MCF 10A (cell line): ENCODE measurements around the gene TMEM198. TPM values are rescaled to one million over a fixed set of nuclear protein-coding genes. Genes with fewer than 3 reads are reported as not detected.

ENCODE experiments used
- BruUV-seq: library from RNA; stranded (reverse); fragments of 400-500 nt; replicated peaks from 2 replicates; lab custom pipeline; 2021; lab: Mats Ljungman, UMichigan
- CTCF ChIA-PET: fragments of 300-600 bp; sonication (Branson Sonifier 250); formaldehyde crosslinking; extraction: SDS; loops from one replicate; lab custom pipeline; 2021; ENCODE audit warnings: antibody characterized with exemption, inconsistent platforms; lab: Yijun Ruan, JAX
- POLR2A ChIA-PET: fragments of 300-600, 350-650 bp; sonication (Branson Sonifier 250); formaldehyde crosslinking; extraction: SDS; loops from one replicate; lab custom pipeline; 2020; ENCODE audit warnings: antibody characterized with exemption, inconsistent platforms; lab: Yijun Ruan, JAX
- DNase-seq: peaks from one replicate; pipeline ENCODE4 v3.0.0-alpha.2; 2018; ENCODE audit not compliant: unreplicated experiment
- H3K27ac Mint-ChIP-seq: one replicate; pipeline ENCODE4 v1.8.0; 2022; ENCODE audit warnings: mild to moderate bottlenecking, low read depth, mixed read lengths; ENCODE audit not compliant: unreplicated experiment
- H3K27me3 Mint-ChIP-seq: one replicate; pipeline ENCODE4 v1.8.0; 2022; ENCODE audit warnings: mixed read lengths; ENCODE audit not compliant: insufficient read depth, unreplicated experiment
- H3K36me3 Mint-ChIP-seq: one replicate; pipeline ENCODE4 v1.8.0; 2022; ENCODE audit warnings: mild to moderate bottlenecking, moderate library complexity, mixed read lengths; ENCODE audit not compliant: insufficient read depth, unreplicated experiment
- H3K4me1 Mint-ChIP-seq: one replicate; pipeline ENCODE4 v1.8.0; 2022; ENCODE audit warnings: mixed read lengths; ENCODE audit not compliant: insufficient read depth, unreplicated experiment
- H3K4me3 Mint-ChIP-seq: one replicate; pipeline ENCODE4 v1.8.0; 2022; ENCODE audit warnings: mild to moderate bottlenecking, moderate library complexity, mixed read lengths; ENCODE audit not compliant: unreplicated experiment
- H3K9me3 Mint-ChIP-seq: one replicate; pipeline ENCODE4 v1.8.0; 2022; ENCODE audit warnings: mixed read lengths; ENCODE audit not compliant: unreplicated experiment
- intact Hi-C: fragments of 100-400 bp; cut with micrococcal nuclease; formaldehyde crosslinking; loops from 2 replicates; pipeline ENCODE4 v1.14.1; 2022
- total RNA-seq: library from RNA; stranded (reverse); gene quantifications from 2 replicates; pipeline ENCODE4 v1.2.3, GENCODE V29; 2022
- TF ChIP-seq, protein P1 (sequence below): fragments of 200-600 bp; IDR thresholded peaks from one replicate; pipeline ENCODE4 v1.8.0; 2022; ENCODE audit warnings: antibody characterized with exemption, mild to moderate bottlenecking; ENCODE audit not compliant: unreplicated experiment

Gene TMEM198
- total RNA-seq, 1 experiment from 2014 or later, result 6.3 TPM

DNA sequence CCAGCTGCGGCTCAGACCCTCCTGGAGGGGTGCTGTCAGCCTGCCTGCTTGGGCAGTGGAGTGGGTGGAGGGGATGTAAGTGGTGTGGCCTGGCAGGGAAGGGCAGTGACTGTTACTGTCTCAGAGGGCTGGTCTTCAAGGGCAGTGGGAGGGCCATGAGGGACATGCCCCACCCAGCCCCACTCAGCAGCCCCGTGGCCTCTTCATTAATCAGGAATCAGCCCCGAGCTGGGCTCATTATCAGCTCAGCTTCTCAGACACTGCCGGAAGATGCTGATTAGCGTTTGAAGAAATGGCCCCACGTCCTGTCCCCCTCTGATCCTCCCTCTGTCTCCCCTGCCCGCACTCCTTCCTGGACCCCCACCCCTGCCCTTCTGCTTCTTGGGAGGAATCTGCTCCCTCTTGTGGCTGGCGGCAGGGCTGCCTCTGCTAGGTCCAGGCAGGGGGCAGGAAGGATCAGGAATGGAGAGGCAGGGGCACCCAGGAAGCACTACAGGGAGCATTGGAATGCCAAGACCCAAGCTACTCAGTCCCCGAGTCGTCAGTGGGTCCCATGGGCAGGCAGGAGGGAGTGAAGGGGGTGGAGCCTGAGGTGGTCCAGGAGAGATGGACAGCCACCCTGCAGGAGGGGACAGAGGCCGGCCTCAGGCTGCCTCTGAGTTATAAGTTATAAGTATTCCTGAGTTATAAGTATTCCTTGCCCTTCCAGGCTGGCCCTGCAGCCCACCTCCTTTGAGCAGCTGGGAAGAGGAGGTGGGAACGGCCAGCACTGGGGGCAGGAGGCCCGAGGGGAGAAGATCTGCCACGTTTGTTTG is 22.6 kb upstream of the TMEM198 start:
- peak; percentile 29 for DNase-seq
- Mint-ChIP-seq H3K36me3 (no peaks in the 10 kb centered on the region), H3K9me3 (no peaks in the 10 kb centered on the region), H3K4me3 (no peak overlapping the region), H3K27me3 (peaks cover 58% of the 10 kb centered on the region), H3K4me1 (peaks cover 18% of the 10 kb centered on the region), H3K27ac (no peak overlapping the region)
- POLR2A ChIA-PET, result interaction anchor here (0.6 kb wide), 1 partner anchor 273 kb away, joined by 3 read pairs; no protein-coding TSS in a partner anchor
- CTCF ChIA-PET, result interaction anchor here (0.6 to 2.1 kb wide), 17 partner anchors 9 to 238 kb away, joined by 3 to 26 read pairs (median 4); partner anchors contain the start of gene GMPPA
- TF ChIP-seq, protein P1, sequence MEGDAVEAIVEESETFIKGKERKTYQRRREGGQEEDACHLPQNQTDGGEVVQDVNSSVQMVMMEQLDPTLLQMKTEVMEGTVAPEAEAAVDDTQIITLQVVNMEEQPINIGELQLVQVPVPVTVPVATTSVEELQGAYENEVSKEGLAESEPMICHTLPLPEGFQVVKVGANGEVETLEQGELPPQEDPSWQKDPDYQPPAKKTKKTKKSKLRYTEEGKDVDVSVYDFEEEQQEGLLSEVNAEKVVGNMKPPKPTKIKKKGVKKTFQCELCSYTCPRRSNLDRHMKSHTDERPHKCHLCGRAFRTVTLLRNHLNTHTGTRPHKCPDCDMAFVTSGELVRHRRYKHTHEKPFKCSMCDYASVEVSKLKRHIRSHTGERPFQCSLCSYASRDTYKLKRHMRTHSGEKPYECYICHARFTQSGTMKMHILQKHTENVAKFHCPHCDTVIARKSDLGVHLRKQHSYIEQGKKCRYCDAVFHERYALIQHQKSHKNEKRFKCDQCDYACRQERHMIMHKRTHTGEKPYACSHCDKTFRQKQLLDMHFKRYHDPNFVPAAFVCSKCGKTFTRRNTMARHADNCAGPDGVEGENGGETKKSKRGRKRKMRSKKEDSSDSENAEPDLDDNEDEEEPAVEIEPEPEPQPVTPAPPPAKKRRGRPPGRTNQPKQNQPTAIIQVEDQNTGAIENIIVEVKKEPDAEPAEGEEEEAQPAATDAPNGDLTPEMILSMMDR, result peak; percentile 51
- intact Hi-C loops, result no loop called here
- no TSS peak for BruUV-seq

DNA sequence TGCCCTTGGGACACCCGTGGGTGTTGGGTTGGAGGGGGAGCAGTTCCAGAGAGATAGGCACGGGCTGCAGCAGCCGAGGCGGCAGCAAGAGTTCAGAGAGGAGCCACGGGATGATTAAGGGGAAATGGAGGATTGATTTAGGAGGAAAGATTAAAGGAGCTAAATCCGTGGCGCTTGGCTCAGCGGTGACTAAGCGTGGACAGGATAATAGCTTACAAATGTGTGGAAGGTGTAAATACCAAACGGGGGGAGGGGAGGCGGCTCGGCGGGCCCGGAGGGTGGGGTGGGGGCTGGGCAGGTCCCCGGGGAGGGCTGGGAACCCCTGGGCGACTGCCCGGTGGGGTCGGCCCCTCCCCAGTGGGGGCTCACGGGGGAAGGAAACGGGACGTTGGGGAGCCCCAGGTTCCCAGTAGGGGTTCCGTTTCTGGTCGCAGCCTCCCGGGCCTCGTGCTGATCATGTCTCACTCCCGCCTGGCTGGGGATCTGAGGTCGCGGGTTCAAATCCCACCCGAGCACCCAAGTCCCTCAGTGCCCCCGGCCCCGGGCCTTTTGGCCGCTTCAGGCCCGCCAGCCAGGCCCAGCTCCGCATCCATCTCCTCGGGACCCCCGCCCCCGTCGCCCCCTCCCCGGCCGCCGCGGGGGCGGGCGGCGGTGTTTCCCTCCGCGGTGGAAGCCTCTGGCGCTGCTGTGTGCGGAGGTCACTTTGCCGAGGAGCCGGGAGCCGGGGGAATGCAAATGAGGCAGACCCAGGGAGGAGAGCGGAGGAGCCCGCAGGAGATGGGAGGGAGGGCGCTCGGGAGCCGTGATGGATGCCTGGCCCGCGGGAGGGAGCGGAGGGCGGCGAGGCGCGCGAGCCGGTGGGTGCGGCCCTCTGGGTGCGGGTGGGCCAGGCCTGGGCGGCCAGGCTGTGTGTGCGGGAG is 21.5 kb upstream of the TMEM198 start:
- peak; percentile 33 for DNase-seq
- Mint-ChIP-seq H3K27me3 (peaks cover 58% of the 10 kb centered on the region), H3K9me3 (no peaks in the 10 kb centered on the region), H3K4me1 (peaks cover 18% of the 10 kb centered on the region), H3K27ac (no peak overlapping the region), H3K36me3 (no peaks in the 10 kb centered on the region), H3K4me3 (no peak overlapping the region)
- POLR2A ChIA-PET, result no interaction called here
- TF ChIP-seq, protein P1, result no peak
- CTCF ChIA-PET, result interaction anchor here (0.6 to 1.8 kb wide), 8 partner anchors 9 to 120 kb away, joined by 3 to 7 read pairs (median 4); no protein-coding TSS in a partner anchor
- intact Hi-C loops, result no loop called here
- no TSS peak for BruUV-seq

DNA sequence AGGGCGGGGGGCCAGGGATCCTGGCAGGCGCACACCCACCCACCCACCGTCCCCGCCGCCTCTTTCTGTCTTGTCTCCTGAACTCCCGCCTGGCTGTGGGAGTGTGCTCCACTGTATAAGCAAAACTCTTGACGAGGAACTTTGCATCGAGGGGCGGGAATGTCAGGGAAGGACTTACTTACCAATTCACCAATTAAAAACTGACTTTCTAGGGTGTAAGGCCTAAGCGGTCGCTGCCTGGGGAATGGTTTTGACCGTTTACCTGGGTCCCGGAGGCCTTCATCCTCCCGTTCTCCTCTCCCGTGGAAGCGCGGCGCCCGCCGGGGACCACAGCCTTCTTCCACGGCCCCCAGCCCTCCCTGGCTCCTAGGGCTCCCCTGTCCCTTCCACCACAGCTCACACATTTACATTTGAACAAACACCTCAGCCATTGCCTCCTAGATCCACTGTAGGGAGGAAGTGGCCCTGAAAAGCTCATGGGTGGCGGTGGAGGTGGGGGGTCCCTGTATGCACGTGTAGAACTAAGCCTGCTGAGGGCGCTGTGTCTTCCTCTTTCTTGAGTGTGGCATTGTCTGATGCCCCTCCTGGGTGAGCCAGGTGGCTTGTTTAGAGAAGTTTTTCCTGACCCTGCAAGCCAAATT is 20.7 kb upstream of the TMEM198 start:
- ChIA-PET CTCF (interaction anchor here (0.6 to 1.8 kb wide), 4 partner anchors 8 to 136 kb away, joined by 3 to 6 read pairs (median 5); partner anchors contain the start of gene GMPPA), POLR2A (no interaction called here)
- Mint-ChIP-seq H3K36me3 (no peaks in the 10 kb centered on the region), H3K27me3 (peaks cover 58% of the 10 kb centered on the region), H3K27ac (no peak overlapping the region), H3K4me3 (no peak overlapping the region), H3K9me3 (no peaks in the 10 kb centered on the region), H3K4me1 (peaks cover 18% of the 10 kb centered on the region)
- intact Hi-C loops, result no loop called here
- TF ChIP-seq, protein P1, result no peak
- no peak for DNase-seq
- no TSS peak for BruUV-seq
